Neural cell (in vitro differentiated cells): ENCODE measurements around the gene ITIH2.

Experiments
- TAF1 ChIP-seq: IDR thresholded peaks from 2 replicates; pipeline ENCODE4 v1.6.1; 2012; ENCODE audit warnings: low read depth
- TF ChIP-seq, protein P1 (sequence below): IDR thresholded peaks from 2 replicates; pipeline ENCODE4 v1.6.1; 2012; ENCODE audit warnings: borderline replicate concordance
- TF ChIP-seq, protein P2 (sequence below): fragments of 450-650 bp; IDR thresholded peaks from 2 replicates; pipeline ENCODE4 v1.5.1; 2014; ENCODE audit warnings: antibody characterized with exemption, mild to moderate bottlenecking, moderate library complexity; ENCODE audit not compliant: poor library complexity, severe bottlenecking

DNA sequence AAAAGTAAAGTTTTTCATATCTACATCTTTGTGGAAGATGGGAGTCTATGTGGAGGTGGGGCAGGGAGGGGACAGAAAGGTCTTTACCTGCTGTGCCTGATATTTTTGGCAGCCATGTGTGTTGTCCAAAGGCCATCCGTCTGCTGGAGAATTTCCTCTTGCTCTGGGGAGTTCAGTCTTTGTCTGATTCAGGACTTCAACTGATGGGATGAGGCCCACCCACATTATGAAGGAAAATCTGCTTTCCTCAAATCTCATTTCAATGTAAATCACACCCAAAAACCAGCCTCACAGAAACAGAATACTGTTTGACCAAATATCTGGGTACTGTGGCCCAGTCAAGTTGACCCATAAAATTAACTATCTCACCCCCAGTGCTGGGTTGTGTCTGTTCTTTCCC, 23.9 kb upstream of the ITIH2 start:
- no peak for TF ChIP-seq TAF1
- TF ChIP-seq, protein P1, sequence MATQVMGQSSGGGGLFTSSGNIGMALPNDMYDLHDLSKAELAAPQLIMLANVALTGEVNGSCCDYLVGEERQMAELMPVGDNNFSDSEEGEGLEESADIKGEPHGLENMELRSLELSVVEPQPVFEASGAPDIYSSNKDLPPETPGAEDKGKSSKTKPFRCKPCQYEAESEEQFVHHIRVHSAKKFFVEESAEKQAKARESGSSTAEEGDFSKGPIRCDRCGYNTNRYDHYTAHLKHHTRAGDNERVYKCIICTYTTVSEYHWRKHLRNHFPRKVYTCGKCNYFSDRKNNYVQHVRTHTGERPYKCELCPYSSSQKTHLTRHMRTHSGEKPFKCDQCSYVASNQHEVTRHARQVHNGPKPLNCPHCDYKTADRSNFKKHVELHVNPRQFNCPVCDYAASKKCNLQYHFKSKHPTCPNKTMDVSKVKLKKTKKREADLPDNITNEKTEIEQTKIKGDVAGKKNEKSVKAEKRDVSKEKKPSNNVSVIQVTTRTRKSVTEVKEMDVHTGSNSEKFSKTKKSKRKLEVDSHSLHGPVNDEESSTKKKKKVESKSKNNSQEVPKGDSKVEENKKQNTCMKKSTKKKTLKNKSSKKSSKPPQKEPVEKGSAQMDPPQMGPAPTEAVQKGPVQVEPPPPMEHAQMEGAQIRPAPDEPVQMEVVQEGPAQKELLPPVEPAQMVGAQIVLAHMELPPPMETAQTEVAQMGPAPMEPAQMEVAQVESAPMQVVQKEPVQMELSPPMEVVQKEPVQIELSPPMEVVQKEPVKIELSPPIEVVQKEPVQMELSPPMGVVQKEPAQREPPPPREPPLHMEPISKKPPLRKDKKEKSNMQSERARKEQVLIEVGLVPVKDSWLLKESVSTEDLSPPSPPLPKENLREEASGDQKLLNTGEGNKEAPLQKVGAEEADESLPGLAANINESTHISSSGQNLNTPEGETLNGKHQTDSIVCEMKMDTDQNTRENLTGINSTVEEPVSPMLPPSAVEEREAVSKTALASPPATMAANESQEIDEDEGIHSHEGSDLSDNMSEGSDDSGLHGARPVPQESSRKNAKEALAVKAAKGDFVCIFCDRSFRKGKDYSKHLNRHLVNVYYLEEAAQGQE: no peak
- TF ChIP-seq, protein P2, sequence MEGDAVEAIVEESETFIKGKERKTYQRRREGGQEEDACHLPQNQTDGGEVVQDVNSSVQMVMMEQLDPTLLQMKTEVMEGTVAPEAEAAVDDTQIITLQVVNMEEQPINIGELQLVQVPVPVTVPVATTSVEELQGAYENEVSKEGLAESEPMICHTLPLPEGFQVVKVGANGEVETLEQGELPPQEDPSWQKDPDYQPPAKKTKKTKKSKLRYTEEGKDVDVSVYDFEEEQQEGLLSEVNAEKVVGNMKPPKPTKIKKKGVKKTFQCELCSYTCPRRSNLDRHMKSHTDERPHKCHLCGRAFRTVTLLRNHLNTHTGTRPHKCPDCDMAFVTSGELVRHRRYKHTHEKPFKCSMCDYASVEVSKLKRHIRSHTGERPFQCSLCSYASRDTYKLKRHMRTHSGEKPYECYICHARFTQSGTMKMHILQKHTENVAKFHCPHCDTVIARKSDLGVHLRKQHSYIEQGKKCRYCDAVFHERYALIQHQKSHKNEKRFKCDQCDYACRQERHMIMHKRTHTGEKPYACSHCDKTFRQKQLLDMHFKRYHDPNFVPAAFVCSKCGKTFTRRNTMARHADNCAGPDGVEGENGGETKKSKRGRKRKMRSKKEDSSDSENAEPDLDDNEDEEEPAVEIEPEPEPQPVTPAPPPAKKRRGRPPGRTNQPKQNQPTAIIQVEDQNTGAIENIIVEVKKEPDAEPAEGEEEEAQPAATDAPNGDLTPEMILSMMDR: no peak
